Parathyroid adenoma (tissue), 2 donors: ENCODE results near the gene STT3A.

Experiments used
- H2AFZ ChIP-seq: fragments of 300-600 bp; sonication (generic); one replicate; pipeline ENCODE4 v1.7.0; 2017; ENCODE audit warnings: antibody characterized with exemption, mild to moderate bottlenecking
- H3K27ac ChIP-seq: fragments of 300-600 bp; sonication (generic); one replicate; pipeline ENCODE4 v1.7.0; 2017
- H3K27me3 ChIP-seq: fragments of 300-600 bp; sonication (generic); one replicate; pipeline ENCODE4 v1.7.0; 2017; ENCODE audit warnings: low read length; ENCODE audit not compliant: control insufficient read depth, insufficient read depth
- H3K36me3 ChIP-seq: fragments of 300-600 bp; sonication (generic); one replicate; pipeline ENCODE4 v1.7.0; 2017; ENCODE audit warnings: low read length; ENCODE audit not compliant: control insufficient read depth, insufficient read depth
- H3K4me1 ChIP-seq: fragments of 300-600 bp; sonication (generic); one replicate; pipeline ENCODE4 v1.7.0; 2017; ENCODE audit warnings: control low read depth
- H3K4me2 ChIP-seq: fragments of 300-600 bp; sonication (generic); one replicate; pipeline ENCODE4 v1.7.0; 2017; ENCODE audit warnings: low read length
- H3K4me3 ChIP-seq: fragments of 300-600 bp; sonication (generic); one replicate; pipeline ENCODE4 v1.7.0; 2017; ENCODE audit warnings: low read depth, low read length
- H3K79me2 ChIP-seq: fragments of 300-600 bp; sonication (generic); one replicate; pipeline ENCODE4 v1.7.0; 2017; ENCODE audit warnings: control low read depth
- H3K9ac ChIP-seq: fragments of 300-600 bp; sonication (generic); one replicate; pipeline ENCODE4 v1.7.0; 2017; ENCODE audit warnings: mild to moderate bottlenecking
- H3K9me3 ChIP-seq: fragments of 300-600 bp; sonication (generic); one replicate; pipeline ENCODE4 v1.7.0; 2017; ENCODE audit warnings: low read length; ENCODE audit not compliant: control insufficient read depth
- TF ChIP-seq, protein P1 (sequence below): fragments of 300-600 bp; sonication (generic); IDR thresholded peaks from one replicate; pipeline ENCODE4 v1.7.0; 2017; ENCODE audit warnings: antibody characterized with exemption, mild to moderate bottlenecking
- donor health status: primary hyperparathyroidism.

STT3A gene

GRCh38 chr11:125554038-125554437 lies 38.6 kb upstream of the STT3A start:
- Histone ChIP-seq H3K9me3 (no peaks in the 10 kb centered on the region), H3K4me3 (no peak overlapping the region), H3K79me2 (no peaks in the 10 kb centered on the region), H3K27ac (no peak overlapping the region), H3K36me3 (no peaks in the 10 kb centered on the region), H3K4me2 (no peak overlapping the region), H3K27me3 (no peaks in the 10 kb centered on the region), H3K4me1 (no peaks in the 10 kb centered on the region), H3K9ac (no peak overlapping the region), H2AFZ (no peak overlapping the region)
- TF ChIP-seq, protein P1, sequence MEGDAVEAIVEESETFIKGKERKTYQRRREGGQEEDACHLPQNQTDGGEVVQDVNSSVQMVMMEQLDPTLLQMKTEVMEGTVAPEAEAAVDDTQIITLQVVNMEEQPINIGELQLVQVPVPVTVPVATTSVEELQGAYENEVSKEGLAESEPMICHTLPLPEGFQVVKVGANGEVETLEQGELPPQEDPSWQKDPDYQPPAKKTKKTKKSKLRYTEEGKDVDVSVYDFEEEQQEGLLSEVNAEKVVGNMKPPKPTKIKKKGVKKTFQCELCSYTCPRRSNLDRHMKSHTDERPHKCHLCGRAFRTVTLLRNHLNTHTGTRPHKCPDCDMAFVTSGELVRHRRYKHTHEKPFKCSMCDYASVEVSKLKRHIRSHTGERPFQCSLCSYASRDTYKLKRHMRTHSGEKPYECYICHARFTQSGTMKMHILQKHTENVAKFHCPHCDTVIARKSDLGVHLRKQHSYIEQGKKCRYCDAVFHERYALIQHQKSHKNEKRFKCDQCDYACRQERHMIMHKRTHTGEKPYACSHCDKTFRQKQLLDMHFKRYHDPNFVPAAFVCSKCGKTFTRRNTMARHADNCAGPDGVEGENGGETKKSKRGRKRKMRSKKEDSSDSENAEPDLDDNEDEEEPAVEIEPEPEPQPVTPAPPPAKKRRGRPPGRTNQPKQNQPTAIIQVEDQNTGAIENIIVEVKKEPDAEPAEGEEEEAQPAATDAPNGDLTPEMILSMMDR: no peak

DNA sequence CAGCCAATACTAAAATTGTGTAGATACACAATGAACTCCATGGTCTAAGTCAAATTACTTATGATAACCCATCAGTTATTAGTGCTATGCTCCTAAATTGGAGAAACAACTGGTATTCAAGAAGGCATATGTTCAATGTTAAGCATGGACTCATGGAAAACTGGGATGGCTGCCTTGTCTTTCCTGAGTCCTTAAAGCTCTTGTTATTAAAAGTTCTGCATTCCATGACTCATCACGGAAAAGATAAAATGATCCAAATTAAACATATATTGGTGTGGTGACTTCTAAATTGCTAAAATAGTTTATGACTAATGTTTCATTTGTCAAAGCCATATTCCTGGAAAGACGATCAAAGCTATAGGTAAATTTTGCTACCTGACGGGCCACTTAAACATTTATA lies 32.8 kb upstream of the STT3A start:
- no peaks in the 10 kb centered on the region for H3K27me3 ChIP-seq
- H3K9me3 ChIP-seq: no peaks in the 10 kb centered on the region
- H3K9ac ChIP-seq: no peak overlapping the region
- no peaks in the 10 kb centered on the region for H3K4me1 ChIP-seq
- TF ChIP-seq, protein P1: no peak
- no peak overlapping the region for H3K4me3 ChIP-seq
- H3K4me2 ChIP-seq: no peak overlapping the region
- H3K79me2 ChIP-seq: no peaks in the 10 kb centered on the region
- H2AFZ ChIP-seq: no peak overlapping the region
- no peaks in the 10 kb centered on the region for H3K36me3 ChIP-seq
- no peak overlapping the region for H3K27ac ChIP-seq

- Histone ChIP-seq H3K9ac (no peak overlapping the region), H3K9me3 (no peaks in the 10 kb centered on the region), H3K27ac (no peak overlapping the region), H3K36me3 (no peaks in the 10 kb centered on the region), H3K4me2 (no peak overlapping the region), H3K4me3 (no peak overlapping the region), H3K79me2 (no peaks in the 10 kb centered on the region), H3K4me1 (no peaks in the 10 kb centered on the region), H2AFZ (no peak overlapping the region), H3K27me3 (no peaks in the 10 kb centered on the region)
- TF ChIP-seq, protein P1: no peak
Observed at GRCh38 chr11:125561924-125562323, 30.7 kb upstream of the STT3A start.

- Histone ChIP-seq H3K4me2 (no peak overlapping the region), H3K79me2 (no peaks in the 10 kb centered on the region), H3K27me3 (no peaks in the 10 kb centered on the region), H3K9ac (no peak overlapping the region), H2AFZ (no peak overlapping the region), H3K36me3 (no peaks in the 10 kb centered on the region), H3K4me1 (no peaks in the 10 kb centered on the region), H3K4me3 (no peak overlapping the region), H3K27ac (no peak overlapping the region), H3K9me3 (no peaks in the 10 kb centered on the region)
- TF ChIP-seq, protein P1: no peak
Observed at GRCh38 chr11:125562430-125562829, 30.2 kb upstream of the STT3A start.

GRCh38 chr11:125564357-125564756 lies 28.3 kb upstream of the STT3A start:
- no peak overlapping the region for H2AFZ ChIP-seq
- no peaks in the 10 kb centered on the region for H3K4me1 ChIP-seq
- H3K27ac ChIP-seq: no peak overlapping the region
- no peak overlapping the region for H3K4me2 ChIP-seq
- no peaks in the 10 kb centered on the region for H3K9me3 ChIP-seq
- H3K27me3 ChIP-seq: no peaks in the 10 kb centered on the region
- H3K36me3 ChIP-seq: no peaks in the 10 kb centered on the region
- H3K79me2 ChIP-seq: no peaks in the 10 kb centered on the region
- no peak overlapping the region for H3K9ac ChIP-seq
- TF ChIP-seq, protein P1: no peak
- H3K4me3 ChIP-seq: no peak overlapping the region
